ENCODE measurements around the gene SPIN2B.

The SPIN2B gene

GRCh38 chrX:57070185-57070984 lies 51.0 kb downstream of the SPIN2B start:
- DNase-seq (ENCODE audit: low read depth in 2 of 2): no peak

Measured in stimulated activated CD4-positive, alpha-beta T cell treated with anti-CD3 and anti-CD28 coated beads, Interleukin-1b, Interleukin-23, amount 100 ng/mL, for 1 hour (primary cell).